ENCODE measurements around the gene BCKDHA. TPM values are rescaled to one million over a fixed set of nuclear protein-coding genes. Genes with fewer than 3 reads are reported as not detected.

Gene BCKDHA
- total RNA-seq, 1 experiment from 2014 or later, result 17.7 TPM

DNA sequence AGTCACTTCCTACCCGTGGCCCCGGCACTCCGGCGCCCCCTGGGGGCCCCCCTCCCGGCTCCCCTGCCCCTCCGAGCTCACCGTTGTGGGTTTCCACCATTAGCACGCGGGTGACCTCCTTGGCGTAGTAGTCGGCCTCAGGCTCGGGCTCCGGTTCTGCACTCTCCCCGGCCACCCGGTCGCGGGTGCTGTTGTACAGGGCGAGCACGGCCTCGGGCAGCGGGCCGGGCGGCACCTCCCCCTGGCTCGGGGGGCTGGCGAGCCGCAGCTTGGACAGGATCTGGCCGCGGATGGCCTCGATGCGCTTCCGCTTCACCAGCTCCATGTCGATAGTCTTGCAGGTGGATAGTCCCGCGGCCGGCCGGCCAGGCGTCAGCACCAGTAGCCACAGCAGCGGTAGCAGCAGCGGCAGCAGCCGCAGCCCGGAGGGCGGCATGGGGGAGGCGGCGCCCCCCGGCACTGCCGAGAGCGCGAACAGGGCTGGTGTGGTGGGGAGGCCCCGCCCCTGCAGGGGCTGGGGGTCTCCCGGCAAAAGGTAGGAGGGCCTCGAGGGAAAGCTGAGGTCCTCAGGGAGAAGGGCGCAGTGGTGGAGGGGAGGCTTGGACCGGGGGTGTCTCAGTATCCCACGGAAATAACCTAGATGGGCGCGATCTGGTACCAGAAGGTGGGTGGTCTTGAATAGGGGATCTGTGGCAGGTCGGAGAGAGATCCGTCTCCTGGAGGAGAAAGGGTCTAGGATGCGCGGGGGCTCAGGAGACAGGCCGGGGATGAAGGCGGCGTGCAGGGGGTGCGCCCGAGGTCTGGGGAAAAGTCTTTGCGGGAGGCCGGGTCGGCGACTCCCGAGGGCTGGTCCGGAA, 44.8 kb upstream of the BCKDHA start:
- intact Hi-C loops (cut with micrococcal nuclease), result no loop called here
- no peaks in the 10 kb centered on the region for H3K9me2 ChIP-seq (ENCODE audit: insufficient read depth)
- H3K4me1 ChIP-seq (ENCODE audit: control insufficient read depth in 1 of 2, insufficient read depth in 2 of 2, low read length in 2 of 2), result peaks cover 11 to 29% of the 10 kb centered on the region in 2 experiments; a peak in 3 of 4 replicates
- H3K27me3 ChIP-seq (ENCODE audit: insufficient read depth, low read length), result no peaks in the 10 kb centered on the region
- POLR2A ChIA-PET, result interaction anchor here (0.6 to 2.1 kb wide), 3 partner anchors 11 to 532 kb away, joined by 3 to 13 read pairs (median 3); partner anchors contain the start of gene B9D2
- H3K4me3 ChIP-seq (replicated peaks in 1 of 2; ENCODE audit: low read depth in 1 of 2, low read length in 2 of 2), result peak overlapping the region; percentile 79 to 87
- peak; percentile 33 for ATAC-seq
- H3K79me2 ChIP-seq (ENCODE audit: insufficient read depth, low read length), result peaks cover 42% of the 10 kb centered on the region
- no peak for DNase-seq (ENCODE audit: low read depth, low spot score)
- TSS peak; percentile 56 for BruUV-seq (replicated peaks)
- peak overlapping the region; percentile 89 for H3K27ac ChIP-seq (ENCODE audit: low read depth, low read length)
- H2AFZ ChIP-seq (ENCODE audit: low read depth, low read length, poor library complexity, severe bottlenecking), result no peak overlapping the region
- CTCF ChIA-PET, result interaction anchor here (1.0 to 5.6 kb wide), 3 partner anchors 12 to 223 kb away, joined by 3 to 54 read pairs (median 3); partner anchors contain the start of genes B9D2 and CEACAM21
- RAD21 ChIA-PET (ENCODE audit: low non-redundant PET in 1 of 2, low total read pairs in 2 of 2, uncharacterized antibody in 2 of 2, unreplicated experiment in 2 of 2), result interaction anchor here in 1 of 2 experiments (0.7 to 1.2 kb wide), 2 partner anchors 11 to 199 kb away, joined by 4 to 9 read pairs; partner anchors contain the start of gene B9D2
- no peaks in the 10 kb centered on the region for H4K20me1 ChIP-seq (ENCODE audit: insufficient read depth)
- H3K9me3 ChIP-seq (ENCODE audit: control insufficient read depth in 1 of 2, insufficient read depth in 1 of 2, low read depth in 1 of 2, low read length in 2 of 2), result no peaks in the 10 kb centered on the region
- peak overlapping the region; percentile 83 for H3K9ac ChIP-seq (ENCODE audit: low read length)
- H3K4me2 ChIP-seq (ENCODE audit: low read length), result peak overlapping the region; percentile 95
- peaks cover 0 to 4% of the 10 kb centered on the region in 2 experiments; a peak in 1 of 4 replicates for H3K36me3 ChIP-seq (ENCODE audit: control insufficient read depth in 1 of 2, insufficient read depth in 2 of 2, low read length in 2 of 2)
- TF ChIP-seq POLR2A (IDR thresholded peaks at IDR 0.05; ENCODE audit: borderline replicate concordance, extremely low read depth, insufficient read depth, insufficient read length) (no peak), EZH2 (IDR thresholded peaks at IDR 0.05) (no peak), TCF7L2 (IDR thresholded peaks at IDR 0.05; ENCODE audit: borderline replicate concordance, extremely low read depth, insufficient read depth, insufficient read length) (peak; percentile 0), JUND (IDR thresholded peaks at IDR 0.05) (no peak), RAD21 (IDR thresholded peaks at IDR 0.05; ENCODE audit: low read depth) (peak; percentile 41; the same call in 1 of the 2 replicates), POLR2AphosphoS5 (IDR thresholded peaks at IDR 0.05; ENCODE audit: low read depth, low read length) (no peak; the same call in 1 of the 2 replicates)
- TF ChIP-seq, protein P1, sequence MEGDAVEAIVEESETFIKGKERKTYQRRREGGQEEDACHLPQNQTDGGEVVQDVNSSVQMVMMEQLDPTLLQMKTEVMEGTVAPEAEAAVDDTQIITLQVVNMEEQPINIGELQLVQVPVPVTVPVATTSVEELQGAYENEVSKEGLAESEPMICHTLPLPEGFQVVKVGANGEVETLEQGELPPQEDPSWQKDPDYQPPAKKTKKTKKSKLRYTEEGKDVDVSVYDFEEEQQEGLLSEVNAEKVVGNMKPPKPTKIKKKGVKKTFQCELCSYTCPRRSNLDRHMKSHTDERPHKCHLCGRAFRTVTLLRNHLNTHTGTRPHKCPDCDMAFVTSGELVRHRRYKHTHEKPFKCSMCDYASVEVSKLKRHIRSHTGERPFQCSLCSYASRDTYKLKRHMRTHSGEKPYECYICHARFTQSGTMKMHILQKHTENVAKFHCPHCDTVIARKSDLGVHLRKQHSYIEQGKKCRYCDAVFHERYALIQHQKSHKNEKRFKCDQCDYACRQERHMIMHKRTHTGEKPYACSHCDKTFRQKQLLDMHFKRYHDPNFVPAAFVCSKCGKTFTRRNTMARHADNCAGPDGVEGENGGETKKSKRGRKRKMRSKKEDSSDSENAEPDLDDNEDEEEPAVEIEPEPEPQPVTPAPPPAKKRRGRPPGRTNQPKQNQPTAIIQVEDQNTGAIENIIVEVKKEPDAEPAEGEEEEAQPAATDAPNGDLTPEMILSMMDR (IDR thresholded peaks at IDR 0.05 in 2 of 3, conservative IDR thresholded peaks at IDR 0.05 in 1 of 3; ENCODE audit: borderline replicate concordance in 1 of 3, insufficient read depth in 1 of 3, low read depth in 2 of 3, low read length in 2 of 3), result peak; percentile 26 to 55 (median 48); a peak in 4 of 6 replicates
- TF ChIP-seq, protein P2, sequence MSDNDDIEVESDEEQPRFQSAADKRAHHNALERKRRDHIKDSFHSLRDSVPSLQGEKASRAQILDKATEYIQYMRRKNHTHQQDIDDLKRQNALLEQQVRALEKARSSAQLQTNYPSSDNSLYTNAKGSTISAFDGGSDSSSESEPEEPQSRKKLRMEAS (IDR thresholded peaks at IDR 0.05), result peak; percentile 51; the same call in 1 of the 2 replicates

Data from HCT116 (cell line).